IPS DF 6.9 (cell line): ENCODE data around the gene MRPL46.

Experiments used
- DNase-seq: peaks from one replicate; pipeline ENCODE4 v3.0.0-alpha.2; 2013; ENCODE audit warnings: low read depth, low spot score
- H3K27ac ChIP-seq: one replicate; pipeline ENCODE4 v1.5.1; 2013; ENCODE audit warnings: low read length, control low read depth
- H3K27me3 ChIP-seq: 2 replicates; pipeline ENCODE4 v1.6.1; 2013; ENCODE audit warnings: mild to moderate bottlenecking, low read length; ENCODE audit not compliant: control insufficient read depth, insufficient read depth
- H3K36me3 ChIP-seq: 2 replicates; pipeline ENCODE4 v1.6.1; 2013; ENCODE audit warnings: low read length; ENCODE audit not compliant: control insufficient read depth, insufficient read depth
- H3K4me1 ChIP-seq: 2 replicates; pipeline ENCODE4 v1.6.1; 2013; ENCODE audit warnings: low read length; ENCODE audit not compliant: control insufficient read depth, insufficient read depth
- H3K4me3 ChIP-seq: 2 replicates; pipeline ENCODE4 v1.5.1; 2013; ENCODE audit warnings: mild to moderate bottlenecking, low read length
- H3K9me3 ChIP-seq: 2 replicates; pipeline ENCODE4 v1.6.1; 2013; ENCODE audit warnings: low read length, inconsistent platforms; ENCODE audit not compliant: control insufficient read depth, insufficient read depth
- WGBS: extraction: QIAGEN DNeasy Blood & Tissue Kit; methylation state at CpG from one replicate; pipeline ENCODE4 v1.1.7; 2013; ENCODE audit warnings: mixed read lengths, missing lambda C conversion rate; ENCODE audit not compliant: insufficient read length, insufficient coverage; 5-methylcytosine and 5-hydroxymethylcytosine counted together

MRPL46 gene

GRCh38 chr15:88467073-88467934 is at the start of gene MRPL46, which contains the start of gene MRPS11:
Gene MRPL46 (minus strand): TSS chr15:88467388. CDS start chr15:88467377, 11 bp downstream.
Gene MRPS11 (plus strand): TSS chr15:88467708. CDS start chr15:88467718, 10 bp downstream.
- Histone ChIP-seq H3K27me3 (no peaks in the 10 kb centered on the region), H3K27ac (no peak within 1 kb of the TSS), H3K4me1 (no peaks in the 10 kb centered on the region), H3K4me3 (peak within 1 kb of the TSS; percentile 76), H3K9me3 (no peaks in the 10 kb centered on the region), H3K36me3 (peaks cover 11% of the 10 kb centered on the region; the same call in 1 of the 2 replicates)
- DNase-seq: peak; percentile 68
- no CpG with 5 or more reads among the region's 55 CpGs for WGBS

DNA sequence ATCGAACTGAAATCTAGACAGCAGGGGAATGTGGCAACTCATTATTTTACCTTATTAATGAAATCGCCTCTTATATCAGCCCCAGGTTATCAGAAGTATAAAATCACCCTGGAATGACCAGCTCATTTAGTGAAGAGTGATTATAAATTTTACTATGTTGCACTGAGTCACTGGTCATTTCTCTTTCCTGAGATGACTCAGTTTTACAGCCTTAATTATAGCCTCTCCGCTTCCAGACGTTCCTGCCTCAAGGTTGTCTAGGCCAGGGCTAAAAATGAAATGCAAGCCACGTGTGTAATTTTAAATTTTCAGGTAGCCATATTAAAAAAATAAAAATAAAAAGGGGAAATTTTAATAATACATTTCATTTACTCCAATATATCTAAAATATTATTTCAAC is 46.0 kb upstream of the MRPL46 start:
- WGBS: no CpG with 5 or more reads among the region's 5 CpGs
- no peaks in the 10 kb centered on the region for H3K27me3 ChIP-seq
- no peak overlapping the region for H3K4me3 ChIP-seq
- H3K4me1 ChIP-seq: no peaks in the 10 kb centered on the region
- H3K9me3 ChIP-seq: no peaks in the 10 kb centered on the region
- no peak for DNase-seq
- no peaks in the 10 kb centered on the region; the same call in 1 of the 2 replicates for H3K36me3 ChIP-seq
- H3K27ac ChIP-seq: no peak overlapping the region

GRCh38 chr15:88512601-88513000 is 45.4 kb upstream of the MRPL46 start:
- no peaks in the 10 kb centered on the region; the same call in 1 of the 2 replicates for H3K36me3 ChIP-seq

DNA sequence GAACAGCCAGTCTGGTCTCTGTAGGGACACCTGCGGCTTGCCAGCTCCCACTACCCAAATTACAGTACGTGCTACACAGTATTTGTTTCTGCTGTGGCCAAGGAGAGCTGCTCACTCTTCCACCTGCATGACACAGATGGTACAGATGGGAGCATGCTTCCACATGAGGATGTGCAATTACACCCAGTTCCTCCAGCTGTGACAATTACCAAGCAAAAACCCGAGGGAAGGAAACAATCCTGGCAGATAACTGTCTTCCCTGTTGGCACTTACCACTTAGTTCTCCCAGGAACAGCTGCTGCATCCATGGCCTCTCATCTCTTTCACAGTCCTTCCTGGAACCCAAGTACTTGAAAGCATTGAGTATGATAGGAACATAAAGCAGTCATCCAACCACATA is 44.9 kb upstream of the MRPL46 start:
- Histone ChIP-seq H3K4me3 (no peak overlapping the region), H3K27ac (no peak overlapping the region), H3K9me3 (no peaks in the 10 kb centered on the region), H3K36me3 (no peaks in the 10 kb centered on the region; the same call in 1 of the 2 replicates), H3K27me3 (no peaks in the 10 kb centered on the region), H3K4me1 (no peaks in the 10 kb centered on the region)
- WGBS: no CpG with 5 or more reads among the region's 3 CpGs
- DNase-seq: no peak

More at GRCh38 chr15:88512601-88513000, 45.4 kb upstream of the MRPL46 start:
- no peaks in the 10 kb centered on the region for H3K27me3 ChIP-seq
- H3K4me1 ChIP-seq: no peaks in the 10 kb centered on the region
- WGBS: no CpG with 5 or more reads among the region's 5 CpGs
- H3K4me3 ChIP-seq: no peak overlapping the region
- no peaks in the 10 kb centered on the region for H3K9me3 ChIP-seq
- no peak overlapping the region for H3K27ac ChIP-seq
- no peak for DNase-seq

DNA sequence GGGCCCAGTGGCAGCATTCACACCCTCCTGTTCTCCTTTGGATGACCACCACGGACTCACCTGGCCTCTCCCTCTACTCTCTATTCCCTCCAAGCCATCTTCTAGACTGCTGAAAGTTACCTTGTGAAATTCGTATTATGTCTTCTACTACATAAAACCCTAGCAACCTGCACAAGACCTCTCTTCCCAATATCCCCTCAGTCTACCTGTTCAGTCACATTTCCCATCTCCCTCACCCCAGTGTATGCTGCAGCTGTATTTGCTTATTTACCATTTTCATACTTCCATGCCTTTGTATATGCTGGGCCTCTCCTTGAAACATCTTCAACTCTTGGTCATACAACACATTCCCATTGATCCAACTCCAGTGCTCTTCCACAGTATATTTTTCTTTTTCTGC is 44.0 kb upstream of the MRPL46 start:
- no peak overlapping the region for H3K27ac ChIP-seq
- no CpG with 5 or more reads among the region's 2 CpGs for WGBS
- H3K4me1 ChIP-seq: no peaks in the 10 kb centered on the region
- H3K9me3 ChIP-seq: no peaks in the 10 kb centered on the region
- H3K36me3 ChIP-seq: no peaks in the 10 kb centered on the region; the same call in 1 of the 2 replicates
- H3K4me3 ChIP-seq: no peak overlapping the region
- no peak for DNase-seq
- no peaks in the 10 kb centered on the region for H3K27me3 ChIP-seq

GRCh38 chr15:88509964-88510363 is 42.8 kb upstream of the MRPL46 start:
- Histone ChIP-seq H3K4me1 (no peaks in the 10 kb centered on the region), H3K27ac (no peak overlapping the region), H3K9me3 (no peaks in the 10 kb centered on the region), H3K36me3 (no peaks in the 10 kb centered on the region; the same call in 1 of the 2 replicates), H3K27me3 (no peaks in the 10 kb centered on the region), H3K4me3 (no peak overlapping the region)
- DNase-seq: no peak

DNA sequence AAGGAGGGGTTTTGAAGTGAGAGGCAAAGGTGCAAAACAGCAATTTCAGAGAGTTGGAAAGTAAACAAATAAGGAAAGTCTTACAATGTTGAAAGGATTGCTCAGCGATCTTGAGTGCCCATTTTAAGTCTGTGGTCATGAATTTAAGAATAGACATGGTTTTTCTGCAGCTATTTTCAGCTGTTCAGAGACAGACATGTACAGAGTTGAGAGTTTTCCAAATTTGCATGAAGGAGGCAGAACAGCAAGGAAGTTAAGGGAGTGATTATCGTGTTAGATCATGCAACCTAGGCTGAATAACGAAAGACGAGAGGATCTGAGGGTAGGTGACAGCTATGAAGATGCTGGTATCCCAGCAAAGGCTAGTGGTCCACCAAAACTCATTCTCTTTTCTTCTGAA is 42.1 kb upstream of the MRPL46 start:
- WGBS: no CpG with 5 or more reads among the region's 4 CpGs
- Histone ChIP-seq H3K27me3 (no peaks in the 10 kb centered on the region), H3K27ac (no peak overlapping the region), H3K36me3 (no peaks in the 10 kb centered on the region; the same call in 1 of the 2 replicates), H3K4me3 (no peak overlapping the region), H3K9me3 (no peaks in the 10 kb centered on the region), H3K4me1 (no peaks in the 10 kb centered on the region)
- DNase-seq: no peak

DNA sequence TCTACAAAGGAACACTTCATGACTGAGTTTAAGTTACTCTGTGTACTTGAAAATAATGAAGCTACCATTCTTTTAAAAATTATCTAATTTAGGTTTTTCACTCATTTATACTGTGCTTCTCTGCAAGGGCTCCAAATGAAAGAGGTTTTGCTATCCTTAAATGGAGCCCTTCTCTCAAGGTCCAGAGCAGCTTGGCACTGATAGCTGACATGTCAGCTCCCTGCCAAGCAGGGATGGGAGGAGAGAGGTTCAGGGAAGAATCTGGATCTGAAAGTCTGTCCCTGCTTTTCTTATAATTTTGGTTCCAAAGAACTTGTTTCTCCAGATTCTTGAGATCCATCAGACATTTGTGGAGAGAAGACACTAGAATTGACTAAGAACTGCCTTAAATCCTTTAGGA is 39.4 kb upstream of the MRPL46 start:
- Histone ChIP-seq H3K4me1 (no peaks in the 10 kb centered on the region; the same call in 1 of the 2 replicates), H3K9me3 (no peaks in the 10 kb centered on the region), H3K4me3 (no peak overlapping the region), H3K27ac (no peak overlapping the region), H3K27me3 (no peaks in the 10 kb centered on the region), H3K36me3 (no peaks in the 10 kb centered on the region)
- DNase-seq: no peak

- no peaks in the 10 kb centered on the region for H3K36me3 ChIP-seq
- no peaks in the 10 kb centered on the region; the same call in 1 of the 2 replicates for H3K4me1 ChIP-seq
- no peaks in the 10 kb centered on the region for H3K9me3 ChIP-seq
- no peaks in the 10 kb centered on the region for H3K27me3 ChIP-seq
- no peak for DNase-seq
- no peak overlapping the region for H3K27ac ChIP-seq
- no CpG with 5 or more reads among the region's 2 CpGs for WGBS
- no peak overlapping the region for H3K4me3 ChIP-seq
Measured at GRCh38 chr15:88505721-88506120, 38.5 kb upstream of the MRPL46 start.

DNA sequence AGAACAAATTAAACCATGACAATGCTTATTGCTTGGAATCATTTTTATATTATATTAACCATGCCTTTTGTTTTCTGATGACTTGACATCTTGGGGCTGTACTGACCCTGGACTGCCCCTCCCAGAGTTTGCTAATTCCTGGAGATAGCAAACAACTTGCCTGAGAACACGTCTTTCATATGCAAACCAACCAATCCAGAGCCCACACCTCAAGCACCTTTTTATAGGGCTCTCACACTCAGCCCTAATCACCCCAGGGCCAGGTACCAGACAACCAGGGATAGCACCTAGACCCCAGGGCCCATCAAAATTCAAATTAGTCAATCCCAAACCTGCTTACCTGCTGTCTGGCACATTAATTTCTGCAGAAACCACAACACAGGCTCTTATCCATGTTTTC is 37.3 kb upstream of the MRPL46 start:
- H3K36me3 ChIP-seq: no peaks in the 10 kb centered on the region
- no peak for DNase-seq
- H3K4me1 ChIP-seq: no peaks in the 10 kb centered on the region; the same call in 1 of the 2 replicates
- WGBS: no CpG with 5 or more reads among the region's 1 CpG
- H3K27ac ChIP-seq: no peak overlapping the region
- H3K4me3 ChIP-seq: no peak overlapping the region
- H3K9me3 ChIP-seq: no peaks in the 10 kb centered on the region
- no peaks in the 10 kb centered on the region for H3K27me3 ChIP-seq

- WGBS: no CpG with 5 or more reads among the region's 3 CpGs
- Histone ChIP-seq H3K9me3 (no peaks in the 10 kb centered on the region), H3K4me3 (no peak overlapping the region), H3K36me3 (no peaks in the 10 kb centered on the region), H3K27me3 (no peaks in the 10 kb centered on the region), H3K27ac (no peak overlapping the region), H3K4me1 (no peaks in the 10 kb centered on the region)
- no peak for DNase-seq
Measured at GRCh38 chr15:88498996-88499395, 31.8 kb upstream of the MRPL46 start.
